ENCODE measurements around the gene SPAG8. TPM values are rescaled to one million over a fixed set of nuclear protein-coding genes. Genes with fewer than 3 reads are reported as not detected.

Gene SPAG8
- total RNA-seq, 2 experiments from 2014 or later = 1.1 to 3.6 TPM

- no TSS peak for BruUV-seq (replicated peaks)
- intact Hi-C loops (cut with micrococcal nuclease; ENCODE audit: unreplicated experiment) = loop anchor here (5.0 kb wide), 1 partner anchor 188 kb away; no protein-coding TSS in a partner anchor
- CTCF ChIA-PET (ENCODE audit: unreplicated experiment) = no interaction called here
These were observed 1.9 kb downstream of the SPAG8 start for GRCh38 chr9:35810122-35810521.

GRCh38 chr9:35808433-35808832, 3.6 kb downstream of the SPAG8 start:
- Histone ChIP-seq H3K36me3 (ENCODE audit: insufficient read depth, low read length) (peaks cover 9% of the 10 kb centered on the region; the same call in 1 of the 2 replicates), H3K27ac (ENCODE audit: low read depth, low read length, poor library complexity, severe bottlenecking) (no peak overlapping the region), H3K4me2 (ENCODE audit: low read length) (no peak overlapping the region), H3K79me2 (ENCODE audit: insufficient read depth, low read depth, low read length) (0 out of 2 replicates have a peak, but pooled peaks cover 1% of the 10 kb centered on the region), H3K9me2 (ENCODE audit: insufficient read depth, low read length) (no peaks in the 10 kb centered on the region), H3K4me1 (ENCODE audit: insufficient read depth, low read length, poor library complexity, severe bottlenecking) (peaks cover 20% of the 10 kb centered on the region), H4K20me1 (ENCODE audit: insufficient read depth, low read length) (no peaks in the 10 kb centered on the region), H3K9me3 (ENCODE audit: low read length) (no peaks in the 10 kb centered on the region), H2AFZ (ENCODE audit: low read length) (no peak overlapping the region), H3K4me3 (ENCODE audit: low read depth, low read length, poor library complexity, severe bottlenecking) (no peak overlapping the region)
- TF ChIP-seq EZH2phosphoT487 (IDR thresholded peaks at IDR 0.05; ENCODE audit: borderline replicate concordance, low read depth, low read length) (no peak), CTCF (conservative IDR thresholded peaks at IDR 0.05; ENCODE audit: low read length) (no peak)
- ChIA-PET CTCF (ENCODE audit: unreplicated experiment) (no interaction called here), POLR2A (interaction anchor here (0.6 kb wide), 1 partner anchor 9 kb away, joined by 3 read pairs; no protein-coding TSS in a partner anchor)
- no TSS peak for BruUV-seq (replicated peaks)
- no peak for DNase-seq (ENCODE audit: low spot score)
- intact Hi-C loops (cut with micrococcal nuclease; ENCODE audit: unreplicated experiment) = no loop called here

More at GRCh38 chr9:35810122-35810521, 1.9 kb downstream of the SPAG8 start:
- no peaks in the 10 kb centered on the region for H4K20me1 ChIP-seq (ENCODE audit: insufficient read depth, low read length)
- TF ChIP-seq EZH2phosphoT487 (IDR thresholded peaks at IDR 0.05; ENCODE audit: borderline replicate concordance, low read depth, low read length) (no peak), CTCF (conservative IDR thresholded peaks at IDR 0.05; ENCODE audit: low read length) (no peak)
- no peak overlapping the region for H3K27ac ChIP-seq (ENCODE audit: low read depth, low read length, poor library complexity, severe bottlenecking)
- POLR2A ChIA-PET = no interaction called here
- no peak overlapping the region for H3K4me2 ChIP-seq (ENCODE audit: low read length)
- peaks cover 9% of the 10 kb centered on the region; the same call in 1 of the 2 replicates for H3K36me3 ChIP-seq (ENCODE audit: insufficient read depth, low read length)
- H3K79me2 ChIP-seq (ENCODE audit: insufficient read depth, low read depth, low read length) = peaks cover 10% of the 10 kb centered on the region; the same call in 1 of the 2 replicates
- no peak for DNase-seq (ENCODE audit: low spot score)
- no peak overlapping the region for H3K4me3 ChIP-seq (ENCODE audit: low read depth, low read length, poor library complexity, severe bottlenecking)
- H3K9me3 ChIP-seq (ENCODE audit: low read length) = no peaks in the 10 kb centered on the region
- H2AFZ ChIP-seq (ENCODE audit: low read length) = no peak overlapping the region
- H3K4me1 ChIP-seq (ENCODE audit: insufficient read depth, low read length, poor library complexity, severe bottlenecking) = peaks cover 29% of the 10 kb centered on the region
- H3K9me2 ChIP-seq (ENCODE audit: insufficient read depth, low read length) = no peaks in the 10 kb centered on the region

- no peaks in the 10 kb centered on the region for H3K79me2 ChIP-seq (ENCODE audit: insufficient read depth, low read depth, low read length)
- no peak overlapping the region for H2AFZ ChIP-seq (ENCODE audit: low read length)
- no TSS peak for BruUV-seq (replicated peaks)
- no peaks in the 10 kb centered on the region for H4K20me1 ChIP-seq (ENCODE audit: insufficient read depth, low read length)
- CTCF ChIA-PET (ENCODE audit: unreplicated experiment) = no interaction called here
- H3K4me3 ChIP-seq (ENCODE audit: low read depth, low read length, poor library complexity, severe bottlenecking) = no peak overlapping the region
- TF ChIP-seq EZH2phosphoT487 (IDR thresholded peaks at IDR 0.05; ENCODE audit: borderline replicate concordance, low read depth, low read length) (no peak), CTCF (conservative IDR thresholded peaks at IDR 0.05; ENCODE audit: low read length) (no peak)
- no peaks in the 10 kb centered on the region for H3K9me2 ChIP-seq (ENCODE audit: insufficient read depth, low read length)
- intact Hi-C loops (cut with micrococcal nuclease; ENCODE audit: unreplicated experiment) = no loop called here
- no peaks in the 10 kb centered on the region for H3K4me1 ChIP-seq (ENCODE audit: insufficient read depth, low read length, poor library complexity, severe bottlenecking)
- H3K9me3 ChIP-seq (ENCODE audit: low read length) = no peaks in the 10 kb centered on the region
- DNase-seq (ENCODE audit: low spot score) = no peak
- H3K36me3 ChIP-seq (ENCODE audit: insufficient read depth, low read length) = peaks cover 9% of the 10 kb centered on the region; the same call in 1 of the 2 replicates
- no peak overlapping the region for H3K27ac ChIP-seq (ENCODE audit: low read depth, low read length, poor library complexity, severe bottlenecking)
- POLR2A ChIA-PET = no interaction called here
- H3K4me2 ChIP-seq (ENCODE audit: low read length) = no peak overlapping the region
These were observed 6.0 kb downstream of the SPAG8 start for GRCh38 chr9:35806101-35806500.
